Measurements from ENCODE around the gene STK10.
"Not testable (repeated sequence)": the region's sequence is repeated elsewhere in the genome, so short reads cannot be mapped to it uniquely, and the experiment has no call there.

The STK10 gene

GRCh38 chr5:172054611-172055153 lies 133.3 kb downstream of the STK10 start:
- no peak for DNase-seq (ENCODE audit: low read depth in 2 of 2)

- no peak for DNase-seq (ENCODE audit: low read depth in 2 of 2)
These were observed 135.4 kb downstream of the STK10 start for GRCh38 chr5:172052450-172053236.

- DNase-seq (ENCODE audit: low read depth in 2 of 2), result no peak
These were observed 136.2 kb downstream of the STK10 start for GRCh38 chr5:172051643-172052339.

- DNase-seq (ENCODE audit: low read depth in 2 of 2), result no peak
These were observed 137.9 kb downstream of the STK10 start for GRCh38 chr5:172050080-172050479.

GRCh38 chr5:172049226-172049796 lies 138.7 kb downstream of the STK10 start:
- no peak for DNase-seq (ENCODE audit: low read depth in 2 of 2)

GRCh38 chr5:172048539-172049101 lies 139.4 kb downstream of the STK10 start:
- DNase-seq (ENCODE audit: low read depth in 2 of 2), result no peak

- DNase-seq (ENCODE audit: low read depth in 2 of 2), result no peak
These were observed 139.9 kb downstream of the STK10 start for GRCh38 chr5:172048170-172048422.

- DNase-seq (ENCODE audit: low read depth in 2 of 2), result no peak
These were observed 141.4 kb downstream of the STK10 start for GRCh38 chr5:172046593-172046992.

- no peak for DNase-seq (ENCODE audit: low read depth in 2 of 2)
These were observed 142.8 kb downstream of the STK10 start for GRCh38 chr5:172045315-172045632.

GRCh38 chr5:172044631-172045314 lies 143.3 kb downstream of the STK10 start:
- no peak for DNase-seq (ENCODE audit: low read depth in 2 of 2)

- no peak for DNase-seq (ENCODE audit: low read depth in 2 of 2)
These were observed 144.2 kb downstream of the STK10 start for GRCh38 chr5:172043865-172044264.

GRCh38 chr5:172042183-172042582 lies 145.8 kb downstream of the STK10 start:
- no peak for DNase-seq (ENCODE audit: low read depth in 2 of 2)

GRCh38 chr5:172038167-172038566 lies 149.9 kb downstream of the STK10 start:
- no peak for DNase-seq (ENCODE audit: low read depth in 2 of 2)

GRCh38 chr5:172035049-172035448 lies 153.0 kb downstream of the STK10 start:
- no peak for DNase-seq (ENCODE audit: low read depth in 2 of 2)

GRCh38 chr5:172031894-172032461 lies 156.0 kb downstream of the STK10 start:
- DNase-seq (ENCODE audit: low read depth in 2 of 2), result no peak

- no peak for DNase-seq (ENCODE audit: low read depth in 2 of 2)
These were observed 158.1 kb downstream of the STK10 start for GRCh38 chr5:172029876-172030275.

GRCh38 chr5:172028167-172028566 lies 159.9 kb downstream of the STK10 start:
- DNase-seq (ENCODE audit: low read depth in 2 of 2), result no peak

- DNase-seq (ENCODE audit: low read depth in 2 of 2), result not testable (repeated sequence)
These were observed 167.8 kb downstream of the STK10 start for GRCh38 chr5:172020110-172020786.

- DNase-seq (ENCODE audit: low read depth in 2 of 2), result no peak
These were observed 172.7 kb downstream of the STK10 start for GRCh38 chr5:172015346-172015745.

- no peak for DNase-seq (ENCODE audit: low read depth in 2 of 2)
These were observed 177.7 kb downstream of the STK10 start for GRCh38 chr5:172010278-172010677.
